GM12874 (cell line): Measurements from ENCODE around the gene FOXN3.

Experiments
- CTCF ChIP-seq: IDR thresholded peaks from 2 replicates; pipeline ENCODE4 v1.5.1; 2011; ENCODE audit warnings: low read depth, mild to moderate bottlenecking, control low read depth, low read length, moderate library complexity; ENCODE audit not compliant: insufficient read depth

The FOXN3 gene

GRCh38 chr14:89366864-89367778 lies 49.9 kb downstream of the FOXN3 start:
- no peak for TF ChIP-seq CTCF

- no peak for TF ChIP-seq CTCF
Observed at GRCh38 chr14:89365061-89365801, 51.8 kb downstream of the FOXN3 start.

- no peak for TF ChIP-seq CTCF
Observed at GRCh38 chr14:89364316-89364715, 52.7 kb downstream of the FOXN3 start.

- TF ChIP-seq CTCF = no peak
Observed at GRCh38 chr14:89360277-89360676, 56.8 kb downstream of the FOXN3 start.

- no peak for TF ChIP-seq CTCF
Observed at GRCh38 chr14:89359477-89360222, 57.4 kb downstream of the FOXN3 start.

GRCh38 chr14:89357655-89358297 lies 59.3 kb downstream of the FOXN3 start:
- TF ChIP-seq CTCF = no peak

- TF ChIP-seq CTCF = no peak
Observed at GRCh38 chr14:89356927-89357326, 60.1 kb downstream of the FOXN3 start.
